Measurements from ENCODE around the gene VWA3A.

- TF ChIP-seq CTCF (conservative IDR thresholded peaks at IDR 0.05 in 1 of 2, IDR thresholded peaks at IDR 0.05 in 1 of 2; ENCODE audit: low read depth in 1 of 2, low read length in 2 of 2) (no peak), EZH2 (IDR thresholded peaks at IDR 0.05; ENCODE audit: low read length, missing control alignments) (no peak)
Measured at GRCh38 chr16:22052980-22053379, 39.4 kb upstream of the VWA3A start.
